Activated T-helper 1 cell treated with Interleukin-2 at 50 U/mL for 16 hours (primary cell): ENCODE results near the gene RNF227.

Source experiments
- DNase-seq: peaks from one replicate; pipeline ENCODE4 v3.0.0-alpha.2; 2020; ENCODE audit warnings: low read depth

Gene RNF227

GRCh38 chr17:7930841-7931631, 14.9 kb upstream of the RNF227 start:
- DNase-seq = no peak

- peak; percentile 41 for DNase-seq
These were observed 13.3 kb upstream of the RNF227 start, which contains the start of gene KCNAB3 for GRCh38 chr17:7929158-7930023. KCNAB3 (minus strand) TSS chr17:7929856; CDS start chr17:7929435, 421 bp downstream.

GRCh38 chr17:7927596-7927995, 11.5 kb upstream of the RNF227 start:
- no peak for DNase-seq

GRCh38 chr17:7922845-7923628, 6.9 kb upstream of the RNF227 start:
- DNase-seq = peak; percentile 71

GRCh38 chr17:7922269-7922844, 6.3 kb upstream of the RNF227 start:
- no peak for DNase-seq

- no peak for DNase-seq
These were observed 719 bp upstream of the RNF227 start for GRCh38 chr17:7916808-7917207.

GRCh38 chr17:7916385-7916682, 245 bp upstream of the RNF227 start:
- DNase-seq = no peak

GRCh38 chr17:7915179-7915610, 894 bp downstream of the RNF227 start:
- DNase-seq = no peak

- DNase-seq = no peak
These were observed 3.1 kb downstream of the RNF227 start for GRCh38 chr17:7912927-7913524.

- no peak for DNase-seq
These were observed 5.0 kb downstream of the RNF227 start for GRCh38 chr17:7911116-7911515.

- DNase-seq = no peak
These were observed 5.4 kb downstream of the RNF227 start for GRCh38 chr17:7910711-7911110.

GRCh38 chr17:7910281-7910680, 5.8 kb downstream of the RNF227 start:
- no peak for DNase-seq

GRCh38 chr17:7909089-7909488, 7.0 kb downstream of the RNF227 start:
- no peak for DNase-seq

- no peak for DNase-seq
These were observed 12.7 kb downstream of the RNF227 start for GRCh38 chr17:7903154-7904103.

- no peak for DNase-seq
These were observed 18.3 kb downstream of the RNF227 start for GRCh38 chr17:7897773-7898172.

GRCh38 chr17:7897090-7897489, 19.0 kb downstream of the RNF227 start:
- DNase-seq = no peak

- no peak for DNase-seq
These were observed 21.2 kb downstream of the RNF227 start for GRCh38 chr17:7894866-7895265.

- no peak for DNase-seq
These were observed 21.9 kb downstream of the RNF227 start for GRCh38 chr17:7894226-7894625.

- no peak for DNase-seq
These were observed 22.8 kb downstream of the RNF227 start for GRCh38 chr17:7893187-7893880.
